Vagina (tissue), 2 donors: ENCODE results near the gene ARFGAP2. TPM values are rescaled to one million over a fixed set of nuclear protein-coding genes. Genes with fewer than 3 reads are reported as not detected.

ENCODE experiments used
- DNase-seq, 2 donors: peaks; one replicate each; pipeline ENCODE4 v3.0.0-alpha.2; 2017; ENCODE audit errors: extremely low spot score in 2 of 2
- H3K27ac ChIP-seq: fragments of 200-600 bp; sonication (generic); one replicate; pipeline ENCODE4 v1.5.1; 2019
- H3K27me3 ChIP-seq: fragments of 200-600 bp; sonication (generic); one replicate; pipeline ENCODE4 v1.5.1; 2019
- H3K36me3 ChIP-seq, 2 donors: fragments of 200-600 bp; sonication (generic); one replicate each; pipeline ENCODE4 v1.5.1; 2017 to 2019
- H3K4me1 ChIP-seq: fragments of 200-600 bp; sonication (generic); one replicate; pipeline ENCODE4 v1.5.1; 2019
- H3K4me3 ChIP-seq, 2 donors: fragments of 200-600 bp; sonication (generic); 1 replicate in 1 of 2; 2 replicates in 1 of 2; pipeline ENCODE4 v1.5.1; 2016 to 2019
- H3K9me3 ChIP-seq: fragments of 200-600 bp; sonication (generic); one replicate; pipeline ENCODE4 v1.5.1; 2019
- CTCF ChIP-seq, 3 experiments: fragments of 450-650 bp in 2 of 3; fragments of 200-600 bp in 1 of 3; sonication (generic) in 1 of 3; IDR thresholded peaks; one replicate each; pipeline ENCODE4 v1.5.1; 2017 to 2019; ENCODE audit warnings: antibody characterized with exemption in 3 of 3, mild to moderate bottlenecking in 2 of 3, moderate library complexity in 2 of 3
- POLR2A ChIP-seq, 2 donors: fragments of 450-650 bp; IDR thresholded peaks; one replicate each; pipeline ENCODE4 v1.6.1; 2017; ENCODE audit warnings: antibody characterized with exemption in 2 of 2, mild to moderate bottlenecking in 2 of 2, moderate library complexity in 2 of 2
- POLR2AphosphoS5 ChIP-seq, 2 donors: sonication (generic); formaldehyde crosslinking; IDR thresholded peaks; one replicate each; pipeline ENCODE4 v1.9.0; 2017; ENCODE audit warnings: antibody characterized with exemption in 2 of 2, mild to moderate bottlenecking in 2 of 2, low read depth in 1 of 2; ENCODE audit not compliant: insufficient read depth in 1 of 2
- intact Hi-C: fragments of 100-400 bp; cut with DNase I; formaldehyde crosslinking; loops from one replicate; pipeline ENCODE4 v1.15.1; 2023
- total RNA-seq: library from RNA; depleted of rRNA; stranded (reverse); fragments of >200 nt; gene quantifications from one replicate; pipeline ENCODE4 v1.2.3, GENCODE V29; 2016

ARFGAP2 gene
- total RNA-seq, 1 donor from 2014 or later, result 79.3 TPM

GRCh38 chr11:47162426-47162825 lies 14.3 kb downstream of the ARFGAP2 start:
- Histone ChIP-seq H3K27me3 (no peaks in the 10 kb centered on the region), H3K4me1 (peaks cover 9% of the 10 kb centered on the region), H3K9me3 (no peaks in the 10 kb centered on the region), H3K36me3 (peaks cover 8 to 39% of the 10 kb centered on the region in 2 donors), H3K27ac (no peak overlapping the region), H3K4me3 (no peak overlapping the region)
- intact Hi-C loops, result no loop called here
- TF ChIP-seq POLR2AphosphoS5 (IDR thresholded peaks at IDR 0.05; ENCODE audit: insufficient read depth in 1 of 2, low read depth in 1 of 2) (no peak), CTCF (IDR thresholded peaks at IDR 0.05) (no peak), POLR2A (IDR thresholded peaks at IDR 0.05) (no peak)
- no peak for DNase-seq

- H3K4me3 ChIP-seq, result no peak overlapping the region
- H3K27me3 ChIP-seq, result no peaks in the 10 kb centered on the region
- DNase-seq, result no peak
- TF ChIP-seq POLR2AphosphoS5 (IDR thresholded peaks at IDR 0.05; ENCODE audit: insufficient read depth in 1 of 2, low read depth in 1 of 2), result no peak
- peaks cover 8 to 34% of the 10 kb centered on the region in 2 donors for H3K36me3 ChIP-seq
- peaks cover 9% of the 10 kb centered on the region for H3K4me1 ChIP-seq
- no peaks in the 10 kb centered on the region for H3K9me3 ChIP-seq
- no peak overlapping the region for H3K27ac ChIP-seq
- intact Hi-C loops, result no loop called here
These were observed 14.8 kb downstream of the ARFGAP2 start for GRCh38 chr11:47161890-47162289.

GRCh38 chr11:47161134-47161854 lies 15.4 kb downstream of the ARFGAP2 start:
- Histone ChIP-seq H3K36me3 (peaks cover 2 to 28% of the 10 kb centered on the region in 2 donors), H3K4me3 (no peak overlapping the region), H3K27ac (no peak overlapping the region), H3K27me3 (no peaks in the 10 kb centered on the region), H3K4me1 (peaks cover 9% of the 10 kb centered on the region), H3K9me3 (no peaks in the 10 kb centered on the region)
- intact Hi-C loops, result no loop called here
- no peak for DNase-seq
- no peak for TF ChIP-seq POLR2A (IDR thresholded peaks at IDR 0.05)
- TF ChIP-seq CTCF (IDR thresholded peaks at IDR 0.05), result peak in 1 of 3 experiments; percentile 53

GRCh38 chr11:47160753-47161133 lies 15.9 kb downstream of the ARFGAP2 start:
- intact Hi-C loops, result no loop called here
- peaks cover 15% of the 10 kb centered on the region for H3K4me1 ChIP-seq
- H3K36me3 ChIP-seq, result peaks cover 0 to 23% of the 10 kb centered on the region in 2 donors
- no peaks in the 10 kb centered on the region for H3K27me3 ChIP-seq
- TF ChIP-seq POLR2AphosphoS5 (IDR thresholded peaks at IDR 0.05; ENCODE audit: insufficient read depth in 1 of 2, low read depth in 1 of 2), result no peak
- no peak for TF ChIP-seq CTCF (IDR thresholded peaks at IDR 0.05)
- TF ChIP-seq POLR2A (IDR thresholded peaks at IDR 0.05), result no peak
- H3K9me3 ChIP-seq, result no peaks in the 10 kb centered on the region
- H3K4me3 ChIP-seq, result no peak overlapping the region
- no peak overlapping the region for H3K27ac ChIP-seq
- no peak for DNase-seq

- Histone ChIP-seq H3K4me1 (peaks cover 20% of the 10 kb centered on the region), H3K9me3 (no peaks in the 10 kb centered on the region), H3K36me3 (peaks cover 0 to under 1% of the 10 kb centered on the region in 2 donors), H3K27me3 (no peaks in the 10 kb centered on the region), H3K4me3 (no peak overlapping the region), H3K27ac (no peak overlapping the region)
- intact Hi-C loops, result no loop called here
- TF ChIP-seq POLR2AphosphoS5 (IDR thresholded peaks at IDR 0.05; ENCODE audit: insufficient read depth in 1 of 2, low read depth in 1 of 2) (no peak), POLR2A (IDR thresholded peaks at IDR 0.05) (no peak), CTCF (IDR thresholded peaks at IDR 0.05) (no peak)
- DNase-seq, result no peak
These were observed 18.4 kb downstream of the ARFGAP2 start for GRCh38 chr11:47158242-47158641.
